Endothelial cell of umbilical vein (primary cell): ENCODE results near the gene TNKS1BP1.

Source experiments
- EZH2 ChIP-seq: IDR thresholded peaks from 2 replicates; pipeline ENCODE4 v1.6.1; 2012; ENCODE audit warnings: borderline replicate concordance, low read depth, mild to moderate bottlenecking, moderate library complexity, low read length, inconsistent platforms; ENCODE audit not compliant: severe bottlenecking
- FOS ChIP-seq: IDR thresholded peaks from 2 replicates; pipeline ENCODE4 v1.6.1; 2011; ENCODE audit warnings: mild to moderate bottlenecking, low read length, moderate library complexity, borderline replicate concordance; ENCODE audit not compliant: insufficient read depth
- POLR2A ChIP-seq: IDR thresholded peaks from 2 replicates; pipeline ENCODE4 v1.6.1; 2012; ENCODE audit warnings: low read depth, mild to moderate bottlenecking, control low read depth, low read length
- TF ChIP-seq, protein P1 (sequence below), 2 donors: IDR thresholded peaks; 1 replicate in 1 of 2; 2 replicates in 1 of 2; pipeline ENCODE4 v1.5.1; 2011; ENCODE audit warnings: low read length in 2 of 2, mild to moderate bottlenecking in 2 of 2, moderate library complexity in 2 of 2, control low read depth in 1 of 2, inconsistent platforms in 1 of 2, low read depth in 1 of 2; ENCODE audit not compliant: insufficient read depth in 1 of 2; ENCODE audit errors: extremely low read depth in 1 of 2
- TF ChIP-seq, protein P2 (sequence below): IDR thresholded peaks from 2 replicates; pipeline ENCODE4 v1.6.1; 2011; ENCODE audit not compliant: insufficient read depth, insufficient read length

DNA sequence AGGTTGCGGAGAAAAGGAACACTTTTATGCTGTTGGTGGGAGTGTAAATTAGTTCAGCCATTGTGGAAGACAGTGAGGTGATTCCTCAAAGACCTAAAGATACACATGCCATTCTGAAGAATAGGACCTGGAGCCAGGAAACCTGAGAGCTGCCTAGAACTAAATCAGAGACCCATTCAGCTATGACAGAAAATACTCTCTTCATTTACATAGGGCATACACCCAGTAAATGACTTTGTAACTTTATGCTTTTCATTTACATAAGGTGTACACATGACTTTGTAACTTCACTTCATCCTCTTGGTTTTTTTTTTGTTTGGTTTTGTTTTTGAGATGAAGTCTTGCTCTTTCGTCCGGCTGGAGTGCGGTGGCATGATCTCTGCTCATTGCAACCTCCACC is 62.6 kb downstream of the TNKS1BP1 start:
- TF ChIP-seq, protein P1, sequence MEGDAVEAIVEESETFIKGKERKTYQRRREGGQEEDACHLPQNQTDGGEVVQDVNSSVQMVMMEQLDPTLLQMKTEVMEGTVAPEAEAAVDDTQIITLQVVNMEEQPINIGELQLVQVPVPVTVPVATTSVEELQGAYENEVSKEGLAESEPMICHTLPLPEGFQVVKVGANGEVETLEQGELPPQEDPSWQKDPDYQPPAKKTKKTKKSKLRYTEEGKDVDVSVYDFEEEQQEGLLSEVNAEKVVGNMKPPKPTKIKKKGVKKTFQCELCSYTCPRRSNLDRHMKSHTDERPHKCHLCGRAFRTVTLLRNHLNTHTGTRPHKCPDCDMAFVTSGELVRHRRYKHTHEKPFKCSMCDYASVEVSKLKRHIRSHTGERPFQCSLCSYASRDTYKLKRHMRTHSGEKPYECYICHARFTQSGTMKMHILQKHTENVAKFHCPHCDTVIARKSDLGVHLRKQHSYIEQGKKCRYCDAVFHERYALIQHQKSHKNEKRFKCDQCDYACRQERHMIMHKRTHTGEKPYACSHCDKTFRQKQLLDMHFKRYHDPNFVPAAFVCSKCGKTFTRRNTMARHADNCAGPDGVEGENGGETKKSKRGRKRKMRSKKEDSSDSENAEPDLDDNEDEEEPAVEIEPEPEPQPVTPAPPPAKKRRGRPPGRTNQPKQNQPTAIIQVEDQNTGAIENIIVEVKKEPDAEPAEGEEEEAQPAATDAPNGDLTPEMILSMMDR (IDR thresholded peaks at IDR 0.05; ENCODE audit: extremely low read depth in 1 of 2, insufficient read depth in 1 of 2, low read depth in 1 of 2, low read length in 2 of 2), result no peak
- no peak for TF ChIP-seq POLR2A
- TF ChIP-seq EZH2, result no peak
- TF ChIP-seq, protein P2, sequence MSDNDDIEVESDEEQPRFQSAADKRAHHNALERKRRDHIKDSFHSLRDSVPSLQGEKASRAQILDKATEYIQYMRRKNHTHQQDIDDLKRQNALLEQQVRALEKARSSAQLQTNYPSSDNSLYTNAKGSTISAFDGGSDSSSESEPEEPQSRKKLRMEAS, result no peak
- no peak for TF ChIP-seq FOS
